Subcutaneous abdominal adipose tissue (tissue), 5 donors: ENCODE measurements around the gene CANT1.
"Not testable (repeated sequence)": the region's sequence is repeated elsewhere in the genome, so short reads cannot be mapped to it uniquely, and the experiment has no call there.

ENCODE experiments used
- H3K27ac ChIP-seq: one replicate; pipeline ENCODE4 v1.7.0; 2013; ENCODE audit warnings: low read depth, mild to moderate bottlenecking, inconsistent platforms, low read length, moderate library complexity
- H3K27me3 ChIP-seq, 5 donors: one replicate each; pipeline ENCODE4 v1.7.0; 2013; ENCODE audit warnings: low read length in 5 of 5, inconsistent platforms in 1 of 5; ENCODE audit not compliant: control insufficient read depth in 5 of 5, insufficient read depth in 4 of 5
- H3K36me3 ChIP-seq, 5 donors: one replicate each; pipeline ENCODE4 v1.7.0; 2013; ENCODE audit warnings: low read length in 5 of 5; ENCODE audit not compliant: control insufficient read depth in 5 of 5, insufficient read depth in 5 of 5
- H3K4me1 ChIP-seq, 5 donors: one replicate each; pipeline ENCODE4 v1.7.0; 2013; ENCODE audit warnings: low read length in 5 of 5, mild to moderate bottlenecking in 3 of 5, moderate library complexity in 1 of 5; ENCODE audit not compliant: control insufficient read depth in 5 of 5, insufficient read depth in 5 of 5
- H3K4me3 ChIP-seq, 5 donors: one replicate each; pipeline ENCODE4 v1.7.0; 2013; ENCODE audit warnings: low read length in 5 of 5, low read depth in 1 of 5
- H3K9ac ChIP-seq, 5 donors: one replicate each; pipeline ENCODE4 v1.7.0; 2013; ENCODE audit warnings: low read length in 5 of 5, mild to moderate bottlenecking in 4 of 5, moderate library complexity in 3 of 5
- H3K9me3 ChIP-seq, 5 donors: one replicate each; pipeline ENCODE4 v1.7.0; 2013; ENCODE audit warnings: low read length in 5 of 5; ENCODE audit not compliant: control insufficient read depth in 5 of 5
- donor health status: healthy.
- donor health status: healthy.
- donor health status: healthy.
- donor health status: healthy.
- donor health status: healthy.

The CANT1 gene

GRCh38 chr17:79027925-79028491, 18.4 kb upstream of the CANT1 start:
- Histone ChIP-seq H3K9me3 (no peaks in the 10 kb centered on the region), H3K9ac (peak overlapping the region in 4 of 5 donors; percentile 52 to 73 (median 57)), H3K4me1 (peaks cover 19 to 75% (median 69%) of the 10 kb centered on the region in 5 donors), H3K27me3 (peaks cover 0 to 6% (median 0%) of the 10 kb centered on the region in 5 donors), H3K36me3 (no peaks in the 10 kb centered on the region), H3K27ac (peak overlapping the region; percentile 86), H3K4me3 (peak overlapping the region; percentile 17 to 50 (median 38))

GRCh38 chr17:79027274-79027924, 17.8 kb upstream of the CANT1 start:
- Histone ChIP-seq H3K36me3 (no peaks in the 10 kb centered on the region), H3K27me3 (peaks cover 0 to 6% (median 0%) of the 10 kb centered on the region in 5 donors), H3K4me3 (peak overlapping the region; percentile 22 to 50 (median 38)), H3K9ac (peak overlapping the region; percentile 52 to 73 (median 53)), H3K27ac (peak overlapping the region; percentile 86), H3K9me3 (no peaks in the 10 kb centered on the region), H3K4me1 (peaks cover 23 to 80% (median 75%) of the 10 kb centered on the region in 5 donors)

GRCh38 chr17:79026376-79027273, 17.1 kb upstream of the CANT1 start:
- H3K4me1 ChIP-seq, result peaks cover 26 to 87% (median 82%) of the 10 kb centered on the region in 5 donors
- peaks cover 0 to 6% (median 0%) of the 10 kb centered on the region in 5 donors for H3K27me3 ChIP-seq
- peak overlapping the region; percentile 52 to 73 (median 53) for H3K9ac ChIP-seq
- H3K27ac ChIP-seq, result peak overlapping the region; percentile 86
- H3K36me3 ChIP-seq, result no peaks in the 10 kb centered on the region
- H3K4me3 ChIP-seq, result peak overlapping the region; percentile 25 to 82 (median 44)
- H3K9me3 ChIP-seq, result no peaks in the 10 kb centered on the region

GRCh38 chr17:79024901-79025737, 15.6 kb upstream of the CANT1 start:
- peak overlapping the region; percentile 87 for H3K27ac ChIP-seq
- peaks cover 0 to 6% (median 0%) of the 10 kb centered on the region in 5 donors for H3K27me3 ChIP-seq
- H3K4me1 ChIP-seq, result peaks cover 33 to 99% (median 96%) of the 10 kb centered on the region in 5 donors
- no peaks in the 10 kb centered on the region for H3K9me3 ChIP-seq
- peak overlapping the region; percentile 56 to 88 (median 81) for H3K9ac ChIP-seq
- H3K4me3 ChIP-seq, result peak overlapping the region; percentile 71 to 84 (median 78)
- no peaks in the 10 kb centered on the region for H3K36me3 ChIP-seq

- peaks cover 38 to 95% (median 93%) of the 10 kb centered on the region in 5 donors for H3K4me1 ChIP-seq
- no peaks in the 10 kb centered on the region for H3K36me3 ChIP-seq
- H3K4me3 ChIP-seq, result peak within 1 kb of the TSS; percentile 71 to 84 (median 78)
- peak within 1 kb of the TSS; percentile 87 for H3K27ac ChIP-seq
- peak within 1 kb of the TSS; percentile 56 to 88 (median 81) for H3K9ac ChIP-seq
- H3K27me3 ChIP-seq, result peaks cover 0 to 6% (median 0%) of the 10 kb centered on the region in 5 donors
- H3K9me3 ChIP-seq, result no peaks in the 10 kb centered on the region
Measured at GRCh38 chr17:79023886-79024771, 14.6 kb upstream of the CANT1 start, which contains the start of gene C1QTNF1. C1QTNF1 (plus strand) TSS chr17:79024169; CDS start chr17:79043969, 19,800 bp downstream.

GRCh38 chr17:79023180-79023705, 13.7 kb upstream of the CANT1 start:
- no peaks in the 10 kb centered on the region for H3K36me3 ChIP-seq
- H3K4me3 ChIP-seq, result peak overlapping the region; percentile 8 to 84 (median 78)
- no peaks in the 10 kb centered on the region for H3K9me3 ChIP-seq
- peaks cover 38 to 86% (median 86%) of the 10 kb centered on the region in 5 donors for H3K4me1 ChIP-seq
- H3K27me3 ChIP-seq, result peaks cover 0 to 6% (median 0%) of the 10 kb centered on the region in 5 donors
- H3K9ac ChIP-seq, result peak overlapping the region in 4 of 5 donors; percentile 72 to 88 (median 81)
- H3K27ac ChIP-seq, result peak overlapping the region; percentile 87

- Histone ChIP-seq H3K9me3 (no peaks in the 10 kb centered on the region), H3K4me1 (peaks cover 33 to 79% (median 79%) of the 10 kb centered on the region in 5 donors), H3K9ac (peak overlapping the region in 4 of 5 donors; percentile 43 to 88 (median 54)), H3K4me3 (peak overlapping the region in 1 of 5 donors; percentile 82), H3K36me3 (no peaks in the 10 kb centered on the region), H3K27me3 (peaks cover 0 to 6% (median 0%) of the 10 kb centered on the region in 5 donors), H3K27ac (peak overlapping the region; percentile 87)
Measured at GRCh38 chr17:79022507-79022991, 13.0 kb upstream of the CANT1 start.

- Histone ChIP-seq H3K4me1 (peaks cover 28 to 73% (median 73%) of the 10 kb centered on the region in 5 donors), H3K27ac (peak overlapping the region; percentile 87)
Measured at GRCh38 chr17:79021929-79022328, 12.4 kb upstream of the CANT1 start.

More at GRCh38 chr17:79021929-79022328, 12.4 kb upstream of the CANT1 start:
- not testable (repeated sequence) for H3K36me3 ChIP-seq, H3K4me3 ChIP-seq, H3K27me3 ChIP-seq, H3K9me3 ChIP-seq
- H3K9ac ChIP-seq, result peak overlapping the region in 1 of 5 donors; percentile 72
